ENCODE results near the gene HIRIP3. TPM values are rescaled to one million over a fixed set of nuclear protein-coding genes. Genes with fewer than 3 reads are reported as not detected.

HIRIP3 gene
- total RNA-seq, 2 donors from 2014 or later = 11.2 to 17.1 TPM

- Histone ChIP-seq H3K4me3 (no peak overlapping the region), H3K27me3 (no peaks in the 10 kb centered on the region), H3K36me3 (replicated peaks in 1 of 2; ENCODE audit: insufficient read depth in 1 of 2, low read depth in 2 of 2) (peaks cover 36 to 42% of the 10 kb centered on the region in 2 donors), H3K4me1 (no peaks in the 10 kb centered on the region), H3K27ac (no peak overlapping the region), H3K9me3 (no peaks in the 10 kb centered on the region)
- ATAC-seq (no peak), DNase-seq (no peak)
- WGBS, 2 donors = 92 to 95% methylated on average over 11 to 35 of the region's 35 CpGs
- intact Hi-C loops (cut with DNase I) = no loop called here
- TF ChIP-seq POLR2A (IDR thresholded peaks at IDR 0.05) (no peak), CTCF (IDR thresholded peaks at IDR 0.05) (no peak)
Observed at GRCh38 chr16:29987371-29988085, 7.9 kb downstream of the HIRIP3 start.

- no peak for ATAC-seq
- 89 to 96% methylated on average over 2 to 5 of the region's 5 CpGs for WGBS, 2 donors
- Histone ChIP-seq H3K4me1 (no peaks in the 10 kb centered on the region), H3K36me3 (replicated peaks in 1 of 2; ENCODE audit: insufficient read depth in 1 of 2, low read depth in 2 of 2) (peaks cover 36 to 46% of the 10 kb centered on the region in 2 donors), H3K27me3 (no peaks in the 10 kb centered on the region), H3K9me3 (no peaks in the 10 kb centered on the region), H3K4me3 (no peak overlapping the region), H3K27ac (no peak overlapping the region)
- intact Hi-C loops (cut with DNase I) = no loop called here
- no peak for DNase-seq
- TF ChIP-seq CTCF (IDR thresholded peaks at IDR 0.05) = no peak
- no peak for TF ChIP-seq POLR2A (IDR thresholded peaks at IDR 0.05)
Observed at GRCh38 chr16:29986931-29987330, 8.5 kb downstream of the HIRIP3 start.

- no peak overlapping the region for H3K4me3 ChIP-seq
- H3K9me3 ChIP-seq = no peaks in the 10 kb centered on the region
- 89 to 100% methylated on average over 1 to 20 of the region's 20 CpGs for WGBS, 2 donors
- H3K27ac ChIP-seq = no peak overlapping the region
- intact Hi-C loops (cut with DNase I) = no loop called here
- no peak for ATAC-seq
- no peaks in the 10 kb centered on the region for H3K27me3 ChIP-seq
- TF ChIP-seq POLR2A (IDR thresholded peaks at IDR 0.05) (no peak), CTCF (IDR thresholded peaks at IDR 0.05) (no peak)
- no peaks in the 10 kb centered on the region for H3K4me1 ChIP-seq
- DNase-seq = no peak
- peaks cover 36 to 53% of the 10 kb centered on the region in 2 donors for H3K36me3 ChIP-seq (replicated peaks in 1 of 2; ENCODE audit: insufficient read depth in 1 of 2, low read depth in 2 of 2)
Observed at GRCh38 chr16:29986231-29986630, 9.2 kb downstream of the HIRIP3 start.

GRCh38 chr16:29985271-29985811 lies 10.1 kb downstream of the HIRIP3 start:
- no peak for ATAC-seq

More at GRCh38 chr16:29985271-29985811, 10.1 kb downstream of the HIRIP3 start:
- Histone ChIP-seq H3K4me1 (no peaks in the 10 kb centered on the region), H3K4me3 (no peak overlapping the region), H3K27ac (no peak overlapping the region), H3K9me3 (no peaks in the 10 kb centered on the region), H3K36me3 (replicated peaks in 1 of 2; ENCODE audit: insufficient read depth in 1 of 2, low read depth in 2 of 2) (peaks cover 36 to 59% of the 10 kb centered on the region in 2 donors), H3K27me3 (no peaks in the 10 kb centered on the region)
- WGBS, 2 donors = 90 to 94% methylated on average over 19 to 28 of the region's 28 CpGs
- intact Hi-C loops (cut with DNase I) = no loop called here
- DNase-seq = no peak
- TF ChIP-seq POLR2A (IDR thresholded peaks at IDR 0.05) (no peak), CTCF (IDR thresholded peaks at IDR 0.05) (no peak)

Measured in body of pancreas (tissue), 4 donors.